ENCODE measurements around the gene RCC1.
"Not testable (repeated sequence)": the region's sequence is repeated elsewhere in the genome, so short reads cannot be mapped to it uniquely, and the experiment has no call there.

RCC1 gene

GRCh38 chr1:28540651-28541050, 34.8 kb downstream of the RCC1 start:
- in situ Hi-C loops (cut with HindIII; ENCODE audit: low sequenced_read_pairs): no loop called here

DNA sequence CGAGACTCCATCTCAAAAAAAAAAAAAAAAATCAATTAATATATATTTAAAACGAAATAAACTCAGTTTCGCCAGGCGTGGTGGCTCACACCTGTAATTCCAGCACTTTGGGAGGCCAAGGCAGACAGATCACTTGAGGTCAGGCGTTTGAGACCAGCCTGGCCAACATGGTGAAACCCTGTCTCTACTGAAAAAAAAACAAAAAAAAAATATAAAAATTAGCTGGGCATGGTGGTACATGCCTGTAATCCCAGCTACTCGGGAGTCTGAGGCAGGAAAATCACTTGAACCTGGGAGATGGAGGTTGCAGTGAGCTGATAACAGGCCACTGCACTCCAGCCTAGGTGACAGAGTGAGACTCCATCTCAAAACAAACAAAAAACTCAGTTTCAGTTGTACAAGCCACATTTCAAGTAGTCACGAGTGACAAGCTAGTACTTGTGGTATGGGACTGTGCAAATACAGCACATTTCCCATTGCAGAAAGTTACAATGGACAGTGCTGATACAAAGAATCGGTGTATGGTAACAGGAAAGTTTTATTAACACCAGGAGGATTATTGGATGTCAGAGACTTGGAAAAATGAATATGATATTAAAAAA, 35.7 kb downstream of the RCC1 start:
- in situ Hi-C loops (cut with HindIII; ENCODE audit: low sequenced_read_pairs): not testable (repeated sequence)

GRCh38 chr1:28545246-28545628, 39.4 kb downstream of the RCC1 start:
- in situ Hi-C loops (cut with HindIII; ENCODE audit: low sequenced_read_pairs): no loop called here

DNA sequence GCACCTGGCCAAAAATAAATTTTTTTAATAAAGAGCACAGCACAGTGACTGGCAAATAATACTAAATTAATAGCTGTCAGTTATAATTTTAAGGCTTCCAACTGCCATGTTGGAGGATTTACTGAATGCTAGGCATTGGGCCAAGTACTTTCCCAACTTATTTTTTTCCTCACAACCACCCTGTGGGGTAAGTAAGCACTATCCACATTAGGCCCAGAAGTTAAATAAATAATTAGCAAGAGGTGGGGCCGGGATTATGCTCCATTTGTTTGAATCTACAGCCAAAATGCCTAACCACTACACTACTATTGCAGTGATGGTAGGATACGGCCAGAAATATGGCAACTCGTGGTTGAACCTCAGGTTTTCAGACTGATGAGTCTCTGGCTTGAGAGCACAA, 42.5 kb downstream of the RCC1 start:
- in situ Hi-C loops (cut with HindIII; ENCODE audit: low sequenced_read_pairs): no loop called here

DNA sequence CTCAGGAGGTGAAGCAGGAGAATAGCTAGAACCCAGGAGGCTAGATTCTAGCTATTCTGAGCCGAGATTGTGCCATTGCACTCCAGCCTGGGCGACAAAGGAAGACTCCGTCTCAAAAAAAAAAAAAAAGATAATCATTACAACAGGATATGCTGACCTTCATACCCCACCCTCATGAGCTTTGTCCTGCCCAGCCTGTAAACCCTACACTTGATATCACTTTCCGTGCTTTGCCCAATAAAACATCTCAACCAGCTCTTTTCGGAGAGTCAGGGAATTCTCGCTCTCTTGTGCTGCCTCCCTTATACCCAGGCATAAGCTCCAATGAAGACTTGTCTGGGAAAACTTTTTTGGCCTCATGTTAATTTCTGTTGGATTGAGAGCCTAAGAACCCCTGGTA, 45.5 kb downstream of the RCC1 start:
- in situ Hi-C loops (cut with HindIII; ENCODE audit: low sequenced_read_pairs): no loop called here

- in situ Hi-C loops (cut with HindIII; ENCODE audit: low sequenced_read_pairs): no loop called here
These were observed 47.2 kb downstream of the RCC1 start, which contains the start of gene TRNAU1AP for GRCh38 chr1:28552758-28553663. TRNAU1AP (plus strand) TSS chr1:28553085; CDS start chr1:28553111, 26 bp downstream.

DNA sequence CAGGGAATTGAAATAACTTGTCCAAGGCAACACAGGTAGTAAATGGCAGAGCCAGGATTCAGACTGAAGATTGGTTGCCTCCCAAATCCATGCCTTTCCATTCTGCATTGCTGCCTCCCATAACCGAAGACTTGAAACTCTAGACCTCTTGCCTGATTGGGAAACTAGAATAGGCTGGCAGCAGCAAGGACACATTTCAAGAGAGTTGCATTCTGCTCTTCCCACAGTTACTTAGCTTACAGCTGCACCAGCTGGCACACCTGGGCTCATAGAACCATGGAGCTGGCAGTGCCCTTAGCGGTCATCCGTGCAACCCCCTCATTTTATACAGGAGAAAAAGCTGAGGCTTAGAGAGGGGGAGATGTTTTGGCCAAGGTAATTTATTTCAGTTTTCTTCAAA, 55.0 kb downstream of the RCC1 start:
- in situ Hi-C loops (cut with HindIII; ENCODE audit: low sequenced_read_pairs): no loop called here

- in situ Hi-C loops (cut with HindIII; ENCODE audit: low sequenced_read_pairs): no loop called here
These were observed 58.5 kb downstream of the RCC1 start for GRCh38 chr1:28564310-28564709.

DNA sequence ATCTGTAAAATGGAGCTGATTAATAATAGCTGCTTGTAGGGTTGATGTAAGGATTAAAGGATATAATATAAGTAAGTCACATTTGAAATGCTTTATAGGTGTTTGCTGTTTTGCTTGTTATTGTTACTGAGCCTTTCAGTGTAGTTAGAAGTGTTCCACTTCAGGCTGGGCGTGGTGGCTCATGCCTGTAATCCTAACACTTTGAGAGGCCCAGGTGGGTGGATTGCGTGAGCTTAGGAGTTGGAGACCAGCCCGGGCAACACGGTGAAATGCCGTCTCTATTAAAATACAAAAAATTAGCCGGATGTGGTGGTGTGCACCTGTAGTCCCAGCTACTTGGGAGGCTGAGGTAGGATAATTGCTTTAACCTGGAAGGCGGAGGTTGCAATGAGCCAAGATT, 59.2 kb downstream of the RCC1 start:
- in situ Hi-C loops (cut with HindIII; ENCODE audit: low sequenced_read_pairs): no loop called here

GRCh38 chr1:28565726-28566125, 59.9 kb downstream of the RCC1 start:
- in situ Hi-C loops (cut with HindIII; ENCODE audit: low sequenced_read_pairs): no loop called here

- in situ Hi-C loops (cut with HindIII; ENCODE audit: low sequenced_read_pairs): no loop called here
These were observed 61.1 kb downstream of the RCC1 start for GRCh38 chr1:28566931-28567330.

- in situ Hi-C loops (cut with HindIII; ENCODE audit: low sequenced_read_pairs): no loop called here
These were observed 66.1 kb downstream of the RCC1 start for GRCh38 chr1:28571911-28572310.

GRCh38 chr1:28572891-28573290, 67.0 kb downstream of the RCC1 start:
- in situ Hi-C loops (cut with HindIII; ENCODE audit: low sequenced_read_pairs): not testable (repeated sequence)

- in situ Hi-C loops (cut with HindIII; ENCODE audit: low sequenced_read_pairs): no loop called here
These were observed 67.7 kb downstream of the RCC1 start for GRCh38 chr1:28573564-28573963.

- in situ Hi-C loops (cut with HindIII; ENCODE audit: low sequenced_read_pairs): no loop called here
These were observed 71.3 kb downstream of the RCC1 start for GRCh38 chr1:28577052-28577678.

- in situ Hi-C loops (cut with HindIII; ENCODE audit: low sequenced_read_pairs): no loop called here
These were observed 72.1 kb downstream of the RCC1 start for GRCh38 chr1:28577738-28578536.

- in situ Hi-C loops (cut with HindIII; ENCODE audit: low sequenced_read_pairs): no loop called here
These were observed 72.9 kb downstream of the RCC1 start for GRCh38 chr1:28578696-28579218.

DNA sequence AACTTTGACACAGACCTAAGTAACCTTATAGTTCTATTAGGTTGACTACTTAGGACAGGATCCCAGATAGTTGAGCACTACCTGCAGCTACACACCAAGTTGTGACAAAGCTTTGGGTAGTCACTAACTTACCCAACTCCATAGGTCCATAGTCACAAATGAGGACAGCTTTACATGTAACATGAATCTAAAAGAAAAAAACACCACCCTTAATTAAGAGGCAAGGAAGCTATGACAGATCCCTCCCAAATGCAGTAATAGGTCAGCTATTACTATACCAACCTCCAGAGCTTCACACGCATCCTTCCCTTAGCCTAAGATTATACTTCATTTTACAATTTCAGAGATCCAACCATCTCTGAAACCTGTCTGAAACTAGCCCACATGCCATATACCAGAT, 73.6 kb downstream of the RCC1 start:
- in situ Hi-C loops (cut with HindIII; ENCODE audit: low sequenced_read_pairs): no loop called here

DNA sequence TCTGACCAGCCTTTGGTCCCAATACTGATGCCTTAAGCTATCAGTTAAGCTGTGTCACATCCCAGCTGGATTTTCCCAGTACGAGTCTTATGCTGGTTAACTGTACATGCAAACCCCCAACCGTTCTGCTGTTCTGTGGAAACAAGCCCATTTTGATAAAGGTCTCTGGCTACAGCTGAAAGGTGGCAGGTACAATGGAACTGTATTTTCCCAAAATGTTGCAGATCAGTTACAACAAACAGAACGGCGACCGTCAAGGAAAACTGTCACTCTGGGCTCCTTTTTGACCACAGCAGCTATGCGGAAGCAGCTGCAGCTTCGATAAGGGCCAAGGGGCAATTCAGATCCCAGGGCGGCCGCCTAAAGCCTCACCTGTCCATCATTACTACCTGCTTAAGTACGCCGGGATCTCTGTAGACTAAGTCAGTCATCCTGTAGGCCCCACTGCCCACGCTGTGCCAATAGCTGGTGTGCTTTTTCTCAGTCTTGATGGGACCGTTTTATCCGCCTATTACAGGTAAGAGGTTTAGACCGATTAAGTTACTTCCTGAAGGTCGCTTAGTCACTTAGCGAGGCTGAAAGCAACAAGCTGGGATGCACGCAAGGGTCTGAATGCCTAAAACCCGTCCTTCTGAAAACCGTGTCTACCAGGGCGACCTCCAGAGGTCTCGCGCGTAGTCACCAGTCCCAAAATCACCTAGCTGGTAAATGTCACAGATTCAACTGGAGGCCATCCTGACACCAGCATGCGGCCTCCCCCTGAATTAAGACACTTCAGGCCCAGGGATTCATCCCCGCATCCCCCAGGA, 75.1 kb downstream of the RCC1 start:
- in situ Hi-C loops (cut with HindIII; ENCODE audit: low sequenced_read_pairs): no loop called here
